GM12873 (cell line): ENCODE results near the gene PDCD11.

Source experiments
- CTCF ChIP-seq: IDR thresholded peaks from 2 replicates; pipeline ENCODE4 v1.5.1; 2012; ENCODE audit warnings: low read depth, mild to moderate bottlenecking, moderate library complexity, low read length, control low read depth; ENCODE audit not compliant: insufficient read depth; ENCODE audit errors: missing control alignments

The PDCD11 gene

GRCh38 chr10:103480521-103480920 is 84.1 kb downstream of the PDCD11 start:
- no peak for TF ChIP-seq CTCF

DNA sequence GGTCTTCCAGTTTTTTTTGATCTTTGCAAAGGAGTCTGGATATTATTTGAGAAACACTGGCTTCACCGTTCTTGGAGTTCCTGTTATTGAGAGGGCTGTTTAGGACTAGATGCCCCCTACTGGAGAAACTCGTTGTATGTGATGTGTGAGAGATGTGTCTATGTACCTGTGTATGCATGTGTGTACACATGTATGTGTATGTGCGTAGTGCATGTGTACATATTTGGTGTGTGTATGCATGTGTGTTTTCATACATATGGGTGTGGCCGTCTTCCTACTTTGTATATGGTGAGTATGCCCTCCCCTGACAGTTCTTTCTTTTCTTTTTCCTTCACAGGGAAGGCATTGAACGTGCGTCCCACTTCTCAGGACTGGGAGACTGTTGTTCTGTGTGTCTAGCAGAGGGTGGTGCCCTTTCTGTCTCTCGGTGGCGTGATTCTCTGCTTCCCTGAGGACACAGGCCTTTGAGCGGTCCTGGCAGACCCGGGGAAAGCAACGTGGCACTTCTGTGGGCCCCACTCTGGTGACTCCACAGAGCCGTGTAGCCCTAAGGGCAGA is 85.6 kb downstream of the PDCD11 start:
- peak; percentile 78 for TF ChIP-seq CTCF

- TF ChIP-seq CTCF: no peak
Measured at GRCh38 chr10:103487410-103487708, 90.9 kb downstream of the PDCD11 start.

DNA sequence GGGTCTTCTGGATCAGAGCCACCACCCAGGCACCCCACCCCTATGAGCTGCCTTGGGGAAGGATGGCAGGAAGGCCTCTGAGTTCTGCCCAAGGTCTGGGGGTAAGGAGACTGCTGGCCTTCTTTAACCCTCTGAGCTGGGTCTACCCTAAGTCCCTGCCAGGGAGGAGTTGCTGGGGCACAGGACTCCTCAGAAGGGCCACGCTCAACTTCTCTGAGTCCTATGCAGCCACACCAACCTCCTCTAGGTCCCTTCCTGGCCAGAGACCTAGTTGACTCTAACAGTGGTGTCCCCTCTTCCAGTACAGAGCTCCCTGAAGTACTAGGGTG is 94.5 kb downstream of the PDCD11 start:
- no peak for TF ChIP-seq CTCF

DNA sequence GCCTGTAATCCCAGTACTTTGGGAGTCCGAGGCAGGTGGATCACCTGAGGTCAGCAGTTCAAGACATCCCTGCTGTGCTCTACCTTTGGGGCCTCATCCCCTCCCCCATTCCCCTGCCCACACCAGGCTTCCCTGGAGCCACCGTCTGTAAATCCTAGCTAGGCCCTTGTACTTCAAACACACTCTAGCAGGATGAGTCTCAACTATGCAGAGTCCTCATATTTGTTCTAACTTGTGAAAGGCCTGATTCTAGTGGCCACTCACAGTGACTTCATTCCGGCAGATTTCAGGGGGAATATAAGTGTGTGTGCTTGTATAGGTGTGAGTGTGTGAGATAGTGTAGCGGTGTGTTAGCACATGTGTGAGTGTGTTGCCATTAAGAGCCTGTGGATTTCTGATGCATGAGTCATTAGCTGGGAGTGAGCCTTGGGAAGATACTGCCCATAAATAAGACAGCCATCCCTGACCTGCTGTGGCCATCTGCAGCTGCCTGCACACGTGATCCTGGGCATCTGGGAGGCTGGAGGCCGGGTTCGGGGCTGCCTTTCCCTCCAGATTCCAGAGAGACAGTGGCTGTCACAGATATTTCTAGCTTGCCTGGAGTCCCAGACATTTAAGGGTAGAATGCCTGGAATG is 95.4 kb downstream of the PDCD11 start:
- TF ChIP-seq CTCF: no peak

GRCh38 chr10:103492655-103493261 is 96.3 kb downstream of the PDCD11 start:
- TF ChIP-seq CTCF: no peak

DNA sequence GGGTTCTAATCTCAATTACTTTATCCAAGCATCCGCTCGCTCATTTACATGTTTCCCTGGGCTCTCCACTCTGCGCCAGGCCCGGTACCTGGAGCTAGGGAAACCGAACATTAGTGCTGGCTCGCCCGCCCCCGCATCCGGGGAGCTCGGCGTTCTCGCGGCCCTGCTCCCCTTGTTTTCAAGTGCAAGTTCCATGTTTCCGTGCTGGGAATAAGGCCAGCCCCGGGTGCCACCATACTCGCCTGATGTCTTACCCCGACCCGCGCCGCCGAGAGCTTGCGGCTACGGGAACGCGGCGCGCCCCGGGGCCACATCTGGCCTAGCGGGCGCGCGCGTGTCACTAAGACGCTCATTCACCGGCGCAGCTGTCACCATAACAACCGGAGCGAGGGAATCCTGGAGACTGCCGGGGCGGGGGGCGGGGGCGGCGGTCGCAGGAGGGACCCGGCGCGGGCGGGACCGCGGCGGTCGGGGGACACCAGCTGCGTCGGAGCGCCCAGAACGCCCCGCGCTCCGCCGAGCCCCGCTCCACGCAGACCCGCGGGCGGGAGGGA is 97.0 kb downstream of the PDCD11 start, which contains the start of gene NEURL1:
TSS of gene NEURL1 (plus strand) at position 344 of the 554 bp plus-strand sequence. CDS start 683 bp downstream, outside the sequence.
- no peak for TF ChIP-seq CTCF
